ENCODE results near the gene ADCY1.

DNA sequence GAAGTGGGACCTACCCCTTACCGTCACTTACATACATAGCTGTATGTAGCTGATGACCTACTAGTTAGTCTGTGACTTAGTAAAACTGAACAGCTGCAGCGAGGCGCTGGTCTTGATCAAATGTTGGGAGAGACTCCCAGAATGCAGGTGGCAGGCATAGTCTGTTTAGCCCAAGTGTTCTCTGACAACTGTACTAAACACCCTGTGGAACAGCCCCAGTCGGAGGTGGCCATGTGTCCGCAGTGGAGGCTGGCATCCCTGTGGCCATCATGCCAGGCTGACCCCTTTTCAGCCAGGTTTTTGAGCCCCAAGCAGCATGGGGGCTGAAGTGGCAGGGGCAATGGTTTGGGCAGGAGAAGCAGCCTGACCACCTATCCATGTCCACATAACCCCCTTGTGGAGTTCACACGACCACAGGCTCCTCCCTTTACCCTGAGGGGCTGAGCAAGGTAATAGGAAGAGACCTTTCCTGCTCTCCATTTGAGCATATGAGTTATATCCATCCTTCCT is 7.2 kb downstream of the ADCY1 start:
- TF ChIP-seq, protein P1, sequence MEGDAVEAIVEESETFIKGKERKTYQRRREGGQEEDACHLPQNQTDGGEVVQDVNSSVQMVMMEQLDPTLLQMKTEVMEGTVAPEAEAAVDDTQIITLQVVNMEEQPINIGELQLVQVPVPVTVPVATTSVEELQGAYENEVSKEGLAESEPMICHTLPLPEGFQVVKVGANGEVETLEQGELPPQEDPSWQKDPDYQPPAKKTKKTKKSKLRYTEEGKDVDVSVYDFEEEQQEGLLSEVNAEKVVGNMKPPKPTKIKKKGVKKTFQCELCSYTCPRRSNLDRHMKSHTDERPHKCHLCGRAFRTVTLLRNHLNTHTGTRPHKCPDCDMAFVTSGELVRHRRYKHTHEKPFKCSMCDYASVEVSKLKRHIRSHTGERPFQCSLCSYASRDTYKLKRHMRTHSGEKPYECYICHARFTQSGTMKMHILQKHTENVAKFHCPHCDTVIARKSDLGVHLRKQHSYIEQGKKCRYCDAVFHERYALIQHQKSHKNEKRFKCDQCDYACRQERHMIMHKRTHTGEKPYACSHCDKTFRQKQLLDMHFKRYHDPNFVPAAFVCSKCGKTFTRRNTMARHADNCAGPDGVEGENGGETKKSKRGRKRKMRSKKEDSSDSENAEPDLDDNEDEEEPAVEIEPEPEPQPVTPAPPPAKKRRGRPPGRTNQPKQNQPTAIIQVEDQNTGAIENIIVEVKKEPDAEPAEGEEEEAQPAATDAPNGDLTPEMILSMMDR (conservative IDR thresholded peaks at IDR 0.05; ENCODE audit: low read depth, low read length), result no peak
- TF ChIP-seq EZH2 (IDR thresholded peaks at IDR 0.05; ENCODE audit: borderline replicate concordance, low read depth, low read length, poor library complexity, severe bottlenecking), result no peak

Data from A673 (cell line).